ENCODE data around the gene SDR39U1.
"Not testable (repeated sequence)": the region's sequence is repeated elsewhere in the genome, so short reads cannot be mapped to it uniquely, and the experiment has no call there.

Gene SDR39U1

GRCh38 chr14:24463017-24463883 lies 20.7 kb upstream of the SDR39U1 start:
- H3K4me1 Mint-ChIP-seq (ENCODE audit: low read depth) = peaks cover 35% of the 10 kb centered on the region
- H3K9me3 Mint-ChIP-seq (ENCODE audit: low read depth) = no peaks in the 10 kb centered on the region
- H3K4me3 Mint-ChIP-seq = no peak overlapping the region
- peaks cover 2% of the 10 kb centered on the region for H3K36me3 Mint-ChIP-seq
- peak overlapping the region; percentile 5 for H3K27ac Mint-ChIP-seq
- no peaks in the 10 kb centered on the region for H3K27me3 Mint-ChIP-seq

- no peak overlapping the region for H3K4me3 Mint-ChIP-seq
- H3K9me3 Mint-ChIP-seq (ENCODE audit: low read depth) = peaks cover 4% of the 10 kb centered on the region
- H3K27me3 Mint-ChIP-seq = no peaks in the 10 kb centered on the region
- no peak overlapping the region for H3K27ac Mint-ChIP-seq
- peaks cover 33% of the 10 kb centered on the region for H3K4me1 Mint-ChIP-seq (ENCODE audit: low read depth)
- H3K36me3 Mint-ChIP-seq = peaks cover 6% of the 10 kb centered on the region
Observed at GRCh38 chr14:24461336-24461735, 18.8 kb upstream of the SDR39U1 start.

DNA sequence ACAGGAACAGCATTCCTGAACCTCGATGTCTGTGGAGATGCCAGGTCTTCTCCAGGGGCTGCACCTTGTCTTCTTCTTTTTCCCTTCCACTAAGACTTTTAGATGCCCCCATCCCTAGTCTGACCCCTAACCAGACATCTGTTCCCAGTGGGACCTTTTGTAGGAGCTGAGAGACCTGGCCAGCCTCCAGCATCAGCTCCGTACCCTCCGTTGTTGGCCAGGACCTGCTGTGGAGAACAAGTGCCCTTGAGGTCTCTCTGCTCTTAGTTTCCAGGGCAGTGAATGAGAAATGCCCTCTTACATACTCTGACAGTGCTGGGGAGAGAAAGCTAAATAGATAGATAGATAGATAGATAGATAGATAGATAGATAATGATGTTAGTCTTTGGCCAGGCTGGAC lies 16.8 kb upstream of the SDR39U1 start:
- peaks cover 6% of the 10 kb centered on the region for H3K36me3 Mint-ChIP-seq
- peaks cover 14% of the 10 kb centered on the region for H3K4me1 Mint-ChIP-seq (ENCODE audit: low read depth)
- H3K27me3 Mint-ChIP-seq = no peaks in the 10 kb centered on the region
- H3K27ac Mint-ChIP-seq = no peak overlapping the region
- H3K9me3 Mint-ChIP-seq (ENCODE audit: low read depth) = peaks cover 4% of the 10 kb centered on the region
- H3K4me3 Mint-ChIP-seq = no peak overlapping the region

GRCh38 chr14:24458736-24459135 lies 16.2 kb upstream of the SDR39U1 start:
- H3K9me3 Mint-ChIP-seq (ENCODE audit: low read depth) = peaks cover 4% of the 10 kb centered on the region

DNA sequence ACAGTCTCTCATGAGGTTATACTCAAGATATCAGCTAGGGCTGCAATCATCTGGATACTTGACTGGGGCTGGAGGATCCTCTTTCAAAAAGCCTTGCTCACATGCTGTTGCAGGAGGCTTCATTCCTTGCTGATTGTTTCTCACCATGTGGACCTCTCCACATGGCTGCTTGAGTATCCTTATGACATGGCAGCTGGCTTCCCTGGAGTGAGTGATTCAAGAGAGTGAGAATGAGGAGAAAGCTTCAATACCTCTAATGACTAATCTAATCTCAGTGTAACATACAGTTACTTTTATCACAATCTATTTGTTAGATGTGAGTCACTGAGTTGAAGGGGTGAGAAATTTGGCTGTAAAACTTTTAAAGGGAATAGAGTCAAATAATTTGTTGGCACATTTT lies 14.4 kb upstream of the SDR39U1 start:
- no peak overlapping the region for H3K27ac Mint-ChIP-seq
- H3K27me3 Mint-ChIP-seq = no peaks in the 10 kb centered on the region
- H3K4me3 Mint-ChIP-seq = no peak overlapping the region
- H3K36me3 Mint-ChIP-seq = peaks cover 17% of the 10 kb centered on the region
- no peaks in the 10 kb centered on the region for H3K4me1 Mint-ChIP-seq (ENCODE audit: low read depth)
- peaks cover 4% of the 10 kb centered on the region for H3K9me3 Mint-ChIP-seq (ENCODE audit: low read depth)

More at GRCh38 chr14:24458736-24459135, 16.2 kb upstream of the SDR39U1 start:
- H3K27ac Mint-ChIP-seq = no peak overlapping the region
- no peak overlapping the region for H3K4me3 Mint-ChIP-seq
- H3K4me1 Mint-ChIP-seq (ENCODE audit: low read depth) = peaks cover 8% of the 10 kb centered on the region
- H3K27me3 Mint-ChIP-seq = no peaks in the 10 kb centered on the region
- peaks cover 10% of the 10 kb centered on the region for H3K36me3 Mint-ChIP-seq

GRCh38 chr14:24450828-24451227 lies 8.3 kb upstream of the SDR39U1 start:
- not testable (repeated sequence) for H3K4me1 Mint-ChIP-seq (ENCODE audit: low read depth); H3K27ac Mint-ChIP-seq; H3K27me3 Mint-ChIP-seq

DNA sequence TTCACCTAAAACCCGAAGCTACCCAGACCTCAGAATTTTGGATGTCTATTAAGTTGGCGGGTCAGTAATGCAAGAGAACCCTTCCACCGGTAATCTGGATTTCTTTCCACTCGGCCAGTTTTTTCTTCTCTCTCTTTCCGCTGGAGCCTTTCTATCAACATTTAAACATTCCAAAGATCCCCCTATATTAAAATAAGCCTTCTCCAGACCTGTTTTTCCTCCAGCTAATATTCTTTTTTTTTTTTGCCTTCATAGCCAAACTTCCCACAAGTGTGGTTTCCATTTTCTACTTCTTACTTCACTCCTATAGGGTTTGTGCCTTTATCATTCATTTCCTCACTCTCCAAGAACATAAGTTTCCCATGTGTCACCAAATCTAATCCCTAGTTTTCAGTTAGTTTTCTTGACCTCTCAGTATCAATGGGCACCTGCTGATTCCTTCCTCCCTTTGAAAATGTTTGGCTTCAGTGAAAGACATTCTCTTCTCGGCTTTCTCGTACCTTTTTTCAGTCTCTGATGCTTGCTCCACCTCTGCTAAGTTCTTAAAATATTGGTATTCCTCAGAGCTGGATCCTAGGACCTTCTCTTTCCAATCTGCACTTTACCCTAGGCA lies 583 bp upstream of the SDR39U1 start:
- H3K36me3 Mint-ChIP-seq = peaks cover 6% of the 10 kb centered on the region
- H3K27ac Mint-ChIP-seq = peak overlapping the region; percentile 99
- H3K4me1 Mint-ChIP-seq (ENCODE audit: low read depth) = peaks cover 43% of the 10 kb centered on the region

More at GRCh38 chr14:24450828-24451227, 8.3 kb upstream of the SDR39U1 start:
- not testable (repeated sequence) for H3K4me3 Mint-ChIP-seq; H3K9me3 Mint-ChIP-seq (ENCODE audit: low read depth)
- peaks cover 19% of the 10 kb centered on the region for H3K36me3 Mint-ChIP-seq

GRCh38 chr14:24441904-24442239 lies 704 bp downstream of the SDR39U1 start:
- no peaks in the 10 kb centered on the region for H3K27me3 Mint-ChIP-seq

More for the DNA sequence above, 583 bp upstream of the SDR39U1 start:
- H3K9me3 Mint-ChIP-seq (ENCODE audit: low read depth) = no peaks in the 10 kb centered on the region
- H3K27me3 Mint-ChIP-seq = no peaks in the 10 kb centered on the region
- peak overlapping the region; percentile 98 for H3K4me3 Mint-ChIP-seq

DNA sequence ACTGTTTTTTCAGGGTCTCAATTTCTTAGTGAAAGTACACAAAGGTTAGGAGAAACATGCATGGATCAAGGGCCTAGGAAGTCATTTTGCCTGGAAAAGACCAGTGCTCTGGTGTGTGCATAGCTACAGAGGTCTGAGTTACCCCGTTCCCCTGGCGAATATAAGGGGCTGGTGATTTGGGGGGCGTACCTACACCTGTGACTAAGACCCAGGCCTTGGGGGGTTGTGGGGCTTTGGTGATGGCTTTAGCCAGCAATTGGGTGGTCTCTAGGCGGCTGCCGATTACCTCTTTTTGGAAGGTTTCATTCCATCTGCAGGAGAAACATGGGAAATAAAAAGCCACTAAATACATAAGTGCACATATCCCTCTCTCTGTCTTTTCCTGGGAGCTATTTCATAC lies 1.1 kb downstream of the SDR39U1 start:
- no peaks in the 10 kb centered on the region for H3K27me3 Mint-ChIP-seq
- peak overlapping the region; percentile 98 for H3K4me3 Mint-ChIP-seq
- H3K36me3 Mint-ChIP-seq = peaks cover 8% of the 10 kb centered on the region
- peaks cover 59% of the 10 kb centered on the region for H3K4me1 Mint-ChIP-seq (ENCODE audit: low read depth)
- H3K9me3 Mint-ChIP-seq (ENCODE audit: low read depth) = no peaks in the 10 kb centered on the region
- H3K27ac Mint-ChIP-seq = peak overlapping the region; percentile 99

More at GRCh38 chr14:24441904-24442239, 704 bp downstream of the SDR39U1 start:
- Mint-ChIP-seq H3K36me3 (peaks cover 6% of the 10 kb centered on the region), H3K27ac (peak overlapping the region; percentile 99), H3K9me3 (ENCODE audit: low read depth) (no peaks in the 10 kb centered on the region), H3K4me1 (ENCODE audit: low read depth) (peaks cover 56% of the 10 kb centered on the region), H3K4me3 (peak overlapping the region; percentile 98)

- peaks cover 7% of the 10 kb centered on the region for H3K36me3 Mint-ChIP-seq
- peak overlapping the region; percentile 98 for H3K4me3 Mint-ChIP-seq
- H3K27ac Mint-ChIP-seq = peak overlapping the region; percentile 99
- no peaks in the 10 kb centered on the region for H3K27me3 Mint-ChIP-seq
- peaks cover 62% of the 10 kb centered on the region for H3K4me1 Mint-ChIP-seq (ENCODE audit: low read depth)
- no peaks in the 10 kb centered on the region for H3K9me3 Mint-ChIP-seq (ENCODE audit: low read depth)
Observed at GRCh38 chr14:24440606-24441399, 1.8 kb downstream of the SDR39U1 start.

DNA sequence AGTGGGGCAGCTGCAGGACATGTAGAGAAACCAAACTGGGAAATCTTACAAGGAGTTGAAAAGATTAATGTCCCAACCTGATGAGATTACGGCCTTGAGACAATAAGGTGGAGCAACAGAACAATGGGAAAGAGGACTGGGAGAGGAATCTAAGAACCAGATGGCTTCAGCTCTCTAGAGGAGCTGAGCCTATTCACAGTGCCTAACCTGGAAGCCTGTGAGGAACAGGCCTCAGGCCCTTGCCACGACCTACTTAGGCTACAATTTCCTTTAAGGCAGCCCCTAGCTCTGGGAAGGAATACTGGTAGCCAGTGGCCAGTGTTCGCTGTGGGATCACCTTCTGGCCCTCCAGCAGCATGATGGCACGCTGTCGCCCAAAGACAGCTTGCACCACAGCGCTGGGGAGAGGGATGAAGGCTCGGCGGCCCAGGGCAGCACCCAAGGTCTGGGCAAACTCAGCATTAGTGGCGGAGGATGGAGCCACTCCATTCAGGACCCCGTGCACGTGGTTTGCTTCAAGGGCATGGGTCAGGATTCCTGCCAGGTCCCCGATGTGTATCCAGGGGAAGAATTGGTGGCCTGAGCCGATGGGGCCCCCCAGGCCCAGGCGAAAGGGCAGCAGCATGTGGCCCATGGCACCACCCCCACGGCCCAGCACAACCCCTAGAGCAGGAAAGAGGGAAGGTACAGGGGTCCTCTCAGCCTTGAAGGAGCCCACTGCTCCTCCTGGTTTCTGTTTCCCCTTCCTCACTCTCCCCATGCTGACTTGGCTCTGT lies 2.6 kb downstream of the SDR39U1 start:
- peak overlapping the region; percentile 69 for H3K27ac Mint-ChIP-seq
- H3K27me3 Mint-ChIP-seq = no peaks in the 10 kb centered on the region
- H3K4me1 Mint-ChIP-seq (ENCODE audit: low read depth) = peaks cover 63% of the 10 kb centered on the region
- peak overlapping the region; percentile 98 for H3K4me3 Mint-ChIP-seq
- no peaks in the 10 kb centered on the region for H3K9me3 Mint-ChIP-seq (ENCODE audit: low read depth)
- peaks cover 7% of the 10 kb centered on the region for H3K36me3 Mint-ChIP-seq

- no peak overlapping the region for H3K4me3 Mint-ChIP-seq
Observed at GRCh38 chr14:24439257-24439656, 3.3 kb downstream of the SDR39U1 start.

DNA sequence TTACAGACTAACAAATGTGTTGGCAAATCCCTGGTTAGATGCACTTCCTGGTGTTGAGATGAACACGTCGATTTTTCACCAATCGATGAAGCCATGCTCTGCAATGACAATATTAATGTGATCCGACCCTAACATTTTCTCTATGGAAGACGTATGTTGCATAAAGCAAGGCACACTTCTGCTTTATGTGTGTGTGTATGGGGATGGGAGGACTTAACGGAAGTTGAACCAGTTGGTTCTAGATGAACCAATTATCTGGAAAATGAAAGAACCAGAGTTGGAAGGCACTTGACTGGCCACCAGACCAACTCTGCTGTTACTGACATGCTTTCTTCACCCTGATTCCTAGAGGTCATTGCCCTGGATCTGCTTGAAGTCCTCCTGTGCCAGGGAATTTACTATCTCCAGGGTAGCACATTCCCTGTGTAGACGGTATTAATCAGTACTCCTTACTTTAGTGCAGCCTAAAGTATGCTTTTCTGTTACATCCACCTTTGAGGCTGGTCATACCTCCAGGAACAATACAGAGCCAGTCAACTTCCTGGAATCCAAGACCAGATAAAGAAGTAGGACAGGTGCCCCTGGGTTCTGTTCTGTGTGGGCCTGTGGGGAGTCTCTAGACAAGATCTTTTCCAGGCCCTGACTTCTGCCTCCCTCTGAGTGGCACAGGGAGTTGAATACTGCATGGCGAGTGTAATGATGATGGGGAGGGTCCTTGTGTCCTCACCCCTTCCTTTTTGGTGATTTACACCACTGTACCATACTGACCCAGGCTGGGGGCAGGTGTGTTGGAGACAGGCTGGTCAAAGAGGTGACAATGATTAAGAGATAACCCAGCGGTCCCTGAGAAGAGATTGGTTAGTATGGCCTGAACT lies 4.1 kb downstream of the SDR39U1 start:
- Mint-ChIP-seq H3K4me3 (no peak overlapping the region), H3K36me3 (peaks cover 4% of the 10 kb centered on the region), H3K4me1 (ENCODE audit: low read depth) (peaks cover 61% of the 10 kb centered on the region), H3K27me3 (no peaks in the 10 kb centered on the region), H3K9me3 (ENCODE audit: low read depth) (no peaks in the 10 kb centered on the region), H3K27ac (peak overlapping the region; percentile 69)

More at GRCh38 chr14:24439257-24439656, 3.3 kb downstream of the SDR39U1 start:
- Mint-ChIP-seq H3K27ac (peak overlapping the region; percentile 69), H3K36me3 (peaks cover 4% of the 10 kb centered on the region), H3K4me1 (ENCODE audit: low read depth) (peaks cover 63% of the 10 kb centered on the region), H3K27me3 (no peaks in the 10 kb centered on the region), H3K9me3 (ENCODE audit: low read depth) (no peaks in the 10 kb centered on the region)

DNA sequence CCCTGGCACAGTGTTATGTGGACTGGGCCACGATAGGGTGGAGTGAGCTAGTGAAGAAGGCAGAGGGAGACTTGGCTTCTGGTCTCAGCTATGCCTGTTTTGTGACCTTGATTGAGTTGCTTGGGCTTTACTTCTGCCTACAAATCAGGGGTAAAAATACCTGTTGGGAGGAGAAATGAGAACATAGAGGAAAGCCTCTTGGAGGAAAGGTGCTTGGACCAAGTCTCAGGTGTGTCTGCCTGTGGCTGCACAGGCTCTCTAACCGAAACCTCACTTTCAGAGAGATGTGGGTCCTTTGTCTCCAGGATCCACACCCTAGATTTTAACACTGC lies 4.9 kb downstream of the SDR39U1 start:
- Mint-ChIP-seq H3K27ac (peak overlapping the region; percentile 81), H3K4me3 (no peak overlapping the region), H3K36me3 (peaks cover 8% of the 10 kb centered on the region), H3K9me3 (ENCODE audit: low read depth) (no peaks in the 10 kb centered on the region), H3K4me1 (ENCODE audit: low read depth) (peaks cover 60% of the 10 kb centered on the region), H3K27me3 (no peaks in the 10 kb centered on the region)

Data from activated naive CD8-positive, alpha-beta T cell (primary cell).